ENCODE data around the gene HDAC4.

The HDAC4 gene

GRCh38 chr2:239121600-239122012, 279.2 kb downstream of the HDAC4 start:
- Mint-ChIP-seq H3K4me1 (peaks cover 0 to 1% of the 10 kb centered on the region in 2 donors), H3K36me3 (peaks cover 27 to 42% of the 10 kb centered on the region in 2 donors), H3K9me3 (no peaks in the 10 kb centered on the region), H3K4me3 (no peak overlapping the region), H3K27me3 (no peaks in the 10 kb centered on the region), H3K27ac (no peak overlapping the region)
- DNase-seq = no peak
- ATAC-seq (replicated peaks) = no peak

- Mint-ChIP-seq H3K36me3 (peaks cover 24 to 41% of the 10 kb centered on the region in 2 donors), H3K9me3 (no peaks in the 10 kb centered on the region), H3K4me1 (peaks cover 0 to 1% of the 10 kb centered on the region in 2 donors), H3K27me3 (no peaks in the 10 kb centered on the region), H3K4me3 (no peak overlapping the region), H3K27ac (no peak overlapping the region)
- no peak for DNase-seq
- no peak for ATAC-seq (replicated peaks)
Observed at GRCh38 chr2:239120664-239121063, 280.2 kb downstream of the HDAC4 start.

GRCh38 chr2:239119346-239120126, 281.3 kb downstream of the HDAC4 start:
- H3K4me1 Mint-ChIP-seq = peaks cover 0 to 1% of the 10 kb centered on the region in 2 donors
- H3K27ac Mint-ChIP-seq = no peak overlapping the region
- no peaks in the 10 kb centered on the region for H3K27me3 Mint-ChIP-seq
- H3K4me3 Mint-ChIP-seq = no peak overlapping the region
- no peak for ATAC-seq (replicated peaks)
- DNase-seq = no peak
- peaks cover 16 to 36% of the 10 kb centered on the region in 2 donors for H3K36me3 Mint-ChIP-seq
- H3K9me3 Mint-ChIP-seq = no peaks in the 10 kb centered on the region

- H3K36me3 Mint-ChIP-seq = peaks cover 17 to 30% of the 10 kb centered on the region in 2 donors
- H3K4me1 Mint-ChIP-seq = peaks cover 0 to 1% of the 10 kb centered on the region in 2 donors
- DNase-seq (no peak), ATAC-seq (replicated peaks) (no peak)
- no peaks in the 10 kb centered on the region for H3K27me3 Mint-ChIP-seq
- no peak overlapping the region for H3K27ac Mint-ChIP-seq
- no peaks in the 10 kb centered on the region for H3K9me3 Mint-ChIP-seq
- H3K4me3 Mint-ChIP-seq = no peak overlapping the region
Observed at GRCh38 chr2:239118675-239119211, 282.1 kb downstream of the HDAC4 start.

- H3K4me3 Mint-ChIP-seq = no peak overlapping the region
- no peak for DNase-seq
- H3K27ac Mint-ChIP-seq = no peak overlapping the region
- peaks cover 14 to 27% of the 10 kb centered on the region in 2 donors for H3K36me3 Mint-ChIP-seq
- H3K27me3 Mint-ChIP-seq = no peaks in the 10 kb centered on the region
- no peaks in the 10 kb centered on the region for H3K9me3 Mint-ChIP-seq
- no peak for ATAC-seq (replicated peaks)
- peaks cover 0 to 1% of the 10 kb centered on the region in 2 donors for H3K4me1 Mint-ChIP-seq
Observed at GRCh38 chr2:239118264-239118663, 282.6 kb downstream of the HDAC4 start.

GRCh38 chr2:239117831-239118230, 283.0 kb downstream of the HDAC4 start:
- no peak for DNase-seq
- Mint-ChIP-seq H3K4me3 (no peak overlapping the region), H3K9me3 (no peaks in the 10 kb centered on the region), H3K27me3 (no peaks in the 10 kb centered on the region), H3K4me1 (peaks cover 0 to 1% of the 10 kb centered on the region in 2 donors), H3K27ac (no peak overlapping the region), H3K36me3 (peaks cover 14 to 27% of the 10 kb centered on the region in 2 donors)
- ATAC-seq (replicated peaks) = no peak

GRCh38 chr2:239116456-239117246, 284.2 kb downstream of the HDAC4 start:
- peaks cover 15 to 28% of the 10 kb centered on the region in 2 donors for H3K36me3 Mint-ChIP-seq
- H3K9me3 Mint-ChIP-seq = no peaks in the 10 kb centered on the region
- H3K4me1 Mint-ChIP-seq = peaks cover 0 to 1% of the 10 kb centered on the region in 2 donors
- no peak overlapping the region for H3K4me3 Mint-ChIP-seq
- no peak overlapping the region for H3K27ac Mint-ChIP-seq
- no peaks in the 10 kb centered on the region for H3K27me3 Mint-ChIP-seq
- DNase-seq (no peak), ATAC-seq (replicated peaks) (no peak)

- ATAC-seq (replicated peaks) (no peak), DNase-seq (no peak)
- Mint-ChIP-seq H3K27ac (no peak overlapping the region), H3K4me1 (peaks cover 0 to 1% of the 10 kb centered on the region in 2 donors), H3K36me3 (peaks cover 21 to 28% of the 10 kb centered on the region in 2 donors), H3K9me3 (no peaks in the 10 kb centered on the region), H3K4me3 (no peak overlapping the region), H3K27me3 (no peaks in the 10 kb centered on the region)
Observed at GRCh38 chr2:239115616-239116015, 285.2 kb downstream of the HDAC4 start.

GRCh38 chr2:239114616-239115265, 286.1 kb downstream of the HDAC4 start:
- Mint-ChIP-seq H3K27me3 (no peaks in the 10 kb centered on the region), H3K36me3 (peaks cover 24 to 33% of the 10 kb centered on the region in 2 donors), H3K9me3 (no peaks in the 10 kb centered on the region), H3K4me3 (no peak overlapping the region), H3K27ac (no peak overlapping the region), H3K4me1 (no peaks in the 10 kb centered on the region)
- ATAC-seq (replicated peaks) = no peak
- DNase-seq = no peak

- no peak for DNase-seq
- Mint-ChIP-seq H3K4me3 (no peak overlapping the region), H3K9me3 (no peaks in the 10 kb centered on the region)
Observed at GRCh38 chr2:239114119-239114581, 286.7 kb downstream of the HDAC4 start.

GRCh38 chr2:239113615-239114014, 287.2 kb downstream of the HDAC4 start:
- ATAC-seq (replicated peaks) (no peak), DNase-seq (no peak)
- Mint-ChIP-seq H3K27ac (no peak overlapping the region), H3K27me3 (no peaks in the 10 kb centered on the region), H3K36me3 (peaks cover 32 to 42% of the 10 kb centered on the region in 2 donors), H3K4me1 (no peaks in the 10 kb centered on the region), H3K4me3 (no peak overlapping the region), H3K9me3 (no peaks in the 10 kb centered on the region)

More at GRCh38 chr2:239114119-239114581, 286.7 kb downstream of the HDAC4 start:
- Mint-ChIP-seq H3K27me3 (no peaks in the 10 kb centered on the region), H3K4me1 (no peaks in the 10 kb centered on the region), H3K27ac (no peak overlapping the region), H3K36me3 (peaks cover 30 to 39% of the 10 kb centered on the region in 2 donors)
- no peak for ATAC-seq (replicated peaks)

- Mint-ChIP-seq H3K4me1 (no peaks in the 10 kb centered on the region), H3K27ac (no peak overlapping the region), H3K36me3 (peaks cover 31 to 42% of the 10 kb centered on the region in 2 donors), H3K9me3 (no peaks in the 10 kb centered on the region), H3K27me3 (no peaks in the 10 kb centered on the region), H3K4me3 (no peak overlapping the region)
- ATAC-seq (replicated peaks) = no peak
- DNase-seq = no peak
Observed at GRCh38 chr2:239113171-239113570, 287.6 kb downstream of the HDAC4 start.

- no peaks in the 10 kb centered on the region for H3K9me3 Mint-ChIP-seq
Observed at GRCh38 chr2:239112127-239112774, 288.6 kb downstream of the HDAC4 start.

More at GRCh38 chr2:239112127-239112774, 288.6 kb downstream of the HDAC4 start:
- Mint-ChIP-seq H3K27me3 (no peaks in the 10 kb centered on the region), H3K4me1 (no peaks in the 10 kb centered on the region), H3K27ac (no peak overlapping the region), H3K4me3 (no peak overlapping the region), H3K36me3 (peaks cover 32 to 41% of the 10 kb centered on the region in 2 donors)
- no peak for DNase-seq
- ATAC-seq (replicated peaks) = no peak

All from stimulated activated naive B cell treated with anti-CD40 and anti-IgM and Interleukin-4, amounts not matched to agents 10 μg/mL and 1 μg/mL and 100 μg/mL, for 72 hours (primary cell).